Measurements from ENCODE around the gene SNX4. TPM values are rescaled to one million over a fixed set of nuclear protein-coding genes. Genes with fewer than 3 reads are reported as not detected.

Gene SNX4
- total and polyA plus RNA-seq, 2 of the 8 experiments (the other 6 are each of a cell fraction or from before 2014, with no cell fraction given) = 7.2 to 23.1 TPM

Small RNAs within 50 kb of the gene (small RNA-seq; reads per million reads assigned to genes)
- not detected for gene RF00019 (ENCODE audit: insufficient read depth)

Other genes with a start within 250 kb of the SNX4 start
- 17.6 and 22.6 TPM in 2 replicates for gene ZNF148, start 144.9 kb downstream of the SNX4 start, total RNA-seq (2021; fragmentation: NEBNext Ultra II Directional; extraction: Animal tissue kit (Norgen Biotek cat#: 25700))
- 2.0 and 3.7 TPM in 2 replicates for gene ZNF148, start 144.9 kb downstream of the SNX4 start, polyA plus RNA-seq (2011; rRNA removed)
- 20.8 and 21.8 TPM in 2 replicates for gene OSBPL11, start 75.3 kb upstream of the SNX4 start, total RNA-seq (2021; fragmentation: NEBNext Ultra II Directional; extraction: Animal tissue kit (Norgen Biotek cat#: 25700))
- gene OSBPL11, start 75.3 kb upstream of the SNX4 start, polyA plus RNA-seq (2011; rRNA removed) = 2.9 and 5.7 TPM in 2 replicates